Measurements from ENCODE around the gene UIMC1. TPM values are rescaled to one million over a fixed set of nuclear protein-coding genes. Genes with fewer than 3 reads are reported as not detected.

Gene UIMC1
- total and polyA plus RNA-seq, 3 donors from 2014 or later, result 78.3 to 141 (median 89.9) TPM

GRCh38 chr5:176954050-176954449 is 52.5 kb downstream of the UIMC1 start:
- TF ChIP-seq POLR2A (IDR thresholded peaks at IDR 0.05), result no peak
- DNase-seq, result no peak
- 80 to 88% methylated on average over 2 of the region's 2 CpGs for WGBS, 2 donors

GRCh38 chr5:176952531-176953193 is 53.9 kb downstream of the UIMC1 start:
- intact Hi-C loops (cut with DNase I; ENCODE audit: low total_unique reads), result no loop called here
- no peaks in the 10 kb centered on the region for H3K27me3 ChIP-seq
- no peak overlapping the region for H3K4me3 ChIP-seq
- H3K36me3 ChIP-seq (ENCODE audit: low read depth, missing control alignments), result no peaks in the 10 kb centered on the region
- no peak for DNase-seq
- no peak overlapping the region for H3K27ac ChIP-seq
- H3K9me3 ChIP-seq, result no peaks in the 10 kb centered on the region
- H3K4me1 ChIP-seq, result no peaks in the 10 kb centered on the region
- no peak for TF ChIP-seq CTCF (IDR thresholded peaks at IDR 0.05)
- no peak for TF ChIP-seq POLR2A (IDR thresholded peaks at IDR 0.05)
- WGBS, 2 donors, result 58 to 82% methylated on average over 7 of the region's 7 CpGs

More at GRCh38 chr5:176954050-176954449, 52.5 kb downstream of the UIMC1 start:
- H3K4me3 ChIP-seq, result no peak overlapping the region
- no peaks in the 10 kb centered on the region for H3K9me3 ChIP-seq
- H3K27me3 ChIP-seq, result no peaks in the 10 kb centered on the region
- no peaks in the 10 kb centered on the region for H3K36me3 ChIP-seq (ENCODE audit: low read depth, missing control alignments)
- no peak overlapping the region for H3K27ac ChIP-seq
- H3K4me1 ChIP-seq, result no peaks in the 10 kb centered on the region
- intact Hi-C loops (cut with DNase I; ENCODE audit: low total_unique reads), result no loop called here

- Histone ChIP-seq H3K36me3 (ENCODE audit: low read depth, missing control alignments) (no peaks in the 10 kb centered on the region), H3K4me1 (no peaks in the 10 kb centered on the region), H3K27ac (no peak overlapping the region), H3K4me3 (no peak overlapping the region), H3K9me3 (no peaks in the 10 kb centered on the region), H3K27me3 (no peaks in the 10 kb centered on the region)
- intact Hi-C loops (cut with DNase I; ENCODE audit: low total_unique reads), result no loop called here
- TF ChIP-seq CTCF (IDR thresholded peaks at IDR 0.05) (no peak), POLR2A (IDR thresholded peaks at IDR 0.05) (no peak)
- DNase-seq, result no peak
- WGBS, 2 donors, result 78 to 83% methylated on average over 1 of the region's 1 CpG
Measured at GRCh38 chr5:176948458-176948857, 58.1 kb downstream of the UIMC1 start.

- WGBS, 2 donors, result 76 to 81% methylated on average over 2 of the region's 2 CpGs
Measured at GRCh38 chr5:176947847-176948246, 58.7 kb downstream of the UIMC1 start.

GRCh38 chr5:176944268-176944667 is 62.3 kb downstream of the UIMC1 start:
- WGBS, 2 donors, result 46 to 57% methylated on average over 2 of the region's 2 CpGs
- Histone ChIP-seq H3K9me3 (no peaks in the 10 kb centered on the region), H3K27me3 (no peaks in the 10 kb centered on the region), H3K27ac (no peak overlapping the region), H3K4me1 (no peaks in the 10 kb centered on the region), H3K4me3 (no peak overlapping the region), H3K36me3 (ENCODE audit: low read depth, missing control alignments) (no peaks in the 10 kb centered on the region)
- TF ChIP-seq CTCF (IDR thresholded peaks at IDR 0.05) (no peak), POLR2A (IDR thresholded peaks at IDR 0.05) (no peak)
- no peak for DNase-seq
- intact Hi-C loops (cut with DNase I; ENCODE audit: low total_unique reads), result no loop called here

More at GRCh38 chr5:176947847-176948246, 58.7 kb downstream of the UIMC1 start:
- TF ChIP-seq POLR2A (IDR thresholded peaks at IDR 0.05) (no peak), CTCF (IDR thresholded peaks at IDR 0.05) (no peak)
- H3K9me3 ChIP-seq, result no peaks in the 10 kb centered on the region
- no peaks in the 10 kb centered on the region for H3K27me3 ChIP-seq
- H3K36me3 ChIP-seq (ENCODE audit: low read depth, missing control alignments), result no peaks in the 10 kb centered on the region
- no peaks in the 10 kb centered on the region for H3K4me1 ChIP-seq
- H3K4me3 ChIP-seq, result no peak overlapping the region
- H3K27ac ChIP-seq, result no peak overlapping the region
- DNase-seq, result no peak
- intact Hi-C loops (cut with DNase I; ENCODE audit: low total_unique reads), result no loop called here

Data from testis (tissue), 3 donors.